ENCODE results near the gene HES4.

Gene HES4

DNA sequence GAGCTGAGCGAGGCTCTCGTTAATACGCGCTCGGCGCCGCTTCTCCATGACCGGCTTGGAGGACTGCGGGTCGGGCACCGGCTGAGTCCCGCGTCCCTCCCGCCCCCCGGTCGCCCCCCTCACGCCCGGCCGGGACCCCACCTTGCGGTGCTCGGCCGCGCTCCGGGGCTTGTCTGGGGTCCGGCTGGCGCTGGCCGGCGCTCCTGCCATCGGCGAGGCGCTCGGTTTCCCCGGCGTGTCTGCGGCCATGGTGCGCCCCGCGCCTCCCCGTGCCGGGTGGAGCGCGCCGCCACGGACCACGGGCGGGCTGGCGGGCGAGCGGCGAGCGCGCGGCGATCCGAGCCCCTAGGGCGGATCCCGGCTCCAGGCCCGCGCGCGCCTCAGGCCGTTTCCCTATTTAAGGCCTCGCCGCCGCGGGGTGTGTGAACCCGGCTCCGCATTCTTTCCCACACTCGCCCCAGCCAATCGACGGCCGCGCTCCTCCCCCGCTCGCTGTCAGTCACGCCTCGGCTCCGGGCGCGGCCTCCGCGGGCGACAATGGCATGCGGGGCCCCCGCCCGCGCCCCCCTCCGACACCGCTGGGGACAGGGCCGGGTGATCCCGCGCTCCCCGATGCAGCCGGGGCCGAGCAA, at the start of gene HES4:
Gene HES4 (minus strand): TSS at position 373 of the 632 bp plus-strand sequence. CDS start 124 bp downstream, at position 249.
- peak; percentile 50 to 95 for DNase-seq

GRCh38 chr1:1048765-1049164, 48.9 kb upstream of the HES4 start:
- DNase-seq: no peak

- DNase-seq: no peak
Measured at GRCh38 chr1:1047963-1048362, 48.1 kb upstream of the HES4 start.

DNA sequence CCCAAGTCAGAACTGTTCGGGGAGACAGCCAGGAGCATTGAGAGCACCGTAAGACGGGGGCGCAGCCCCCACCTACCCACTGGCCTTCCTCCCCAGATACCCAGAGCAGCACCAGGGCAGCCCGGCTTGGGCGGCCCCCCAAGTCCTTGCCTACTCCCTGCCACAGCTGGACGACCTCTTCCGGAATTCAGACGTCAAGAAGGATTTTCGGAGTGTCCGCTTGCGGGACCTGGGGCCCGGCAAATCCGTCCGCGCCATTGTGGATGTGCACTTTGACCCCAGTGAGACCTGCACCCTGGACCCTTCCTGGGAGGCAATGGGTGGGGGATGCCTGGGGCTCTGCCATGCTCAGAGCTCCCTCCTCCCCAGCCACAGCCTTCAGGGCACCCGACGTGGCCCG, 47.5 kb upstream of the HES4 start:
- no peak for DNase-seq

GRCh38 chr1:1046767-1047166, 46.9 kb upstream of the HES4 start:
- DNase-seq: no peak

DNA sequence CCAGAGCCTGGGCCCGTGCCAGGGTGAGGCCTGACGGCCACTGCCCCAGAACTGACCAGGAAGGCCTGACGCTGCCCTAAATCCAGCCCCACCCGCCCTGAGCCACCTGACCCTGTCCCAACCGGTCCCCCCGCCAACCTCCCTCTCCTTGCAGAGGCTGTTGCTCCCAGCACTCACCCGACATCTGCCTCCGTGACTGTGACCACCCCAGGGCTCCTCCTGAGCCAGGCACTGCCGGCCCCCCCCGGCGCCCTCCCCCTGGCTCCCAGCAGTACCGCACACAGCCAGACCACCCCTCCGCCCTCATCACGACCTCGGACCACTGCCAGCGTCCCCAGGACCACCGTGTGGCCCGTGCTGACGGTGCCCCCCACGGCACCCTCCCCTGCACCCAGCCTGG, 46.3 kb upstream of the HES4 start:
- DNase-seq: no peak

DNA sequence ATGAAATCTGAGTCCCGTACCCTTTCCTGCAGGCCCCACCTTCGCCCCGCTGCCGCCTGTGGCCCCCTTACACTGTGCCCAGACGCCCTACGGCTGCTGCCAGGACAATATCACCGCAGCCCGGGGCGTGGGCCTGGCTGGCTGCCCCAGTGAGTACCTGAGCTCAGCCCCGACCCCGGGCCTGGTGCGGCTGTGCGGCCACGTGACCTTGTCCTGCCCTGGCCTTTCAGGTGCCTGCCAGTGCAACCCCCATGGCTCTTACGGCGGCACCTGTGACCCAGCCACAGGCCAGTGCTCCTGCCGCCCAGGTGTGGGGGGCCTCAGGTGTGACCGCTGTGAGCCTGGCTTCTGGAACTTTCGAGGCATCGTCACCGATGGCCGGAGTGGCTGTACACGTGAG, 45.2 kb upstream of the HES4 start:
- DNase-seq: no peak

DNA sequence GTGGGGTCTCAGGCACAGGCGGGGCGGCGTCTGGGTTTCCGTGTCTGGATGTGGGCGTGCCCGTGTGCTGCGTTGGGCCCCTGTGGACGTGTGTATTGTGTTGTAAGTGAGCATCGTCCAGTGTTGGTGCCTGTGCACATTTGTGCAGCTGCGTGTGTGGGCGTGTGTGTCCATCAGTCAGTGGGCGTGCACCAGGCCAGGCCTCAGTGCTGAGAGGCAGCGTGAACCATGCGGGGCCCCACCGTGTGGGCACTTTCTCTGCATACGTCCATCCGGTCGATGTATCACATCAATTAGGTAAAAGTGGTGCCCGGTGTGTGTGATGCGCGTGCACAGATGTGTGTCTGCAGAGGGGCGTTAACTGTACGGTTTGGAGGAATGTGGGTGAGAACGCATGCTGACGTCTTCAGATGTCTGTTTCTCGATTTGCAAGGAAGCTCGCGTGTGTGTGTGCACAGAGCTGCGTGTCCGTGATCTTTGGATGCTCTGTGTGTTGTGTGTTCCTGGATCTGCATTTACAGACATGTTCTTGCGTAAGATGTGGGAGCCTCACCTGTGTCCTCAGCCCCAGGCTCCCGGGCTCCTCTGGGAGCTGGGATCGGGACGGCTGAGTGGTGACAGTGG, 44.7 kb upstream of the HES4 start:
- DNase-seq: no peak

- DNase-seq: no peak
Measured at GRCh38 chr1:1043921-1044320, 44.0 kb upstream of the HES4 start.

GRCh38 chr1:1043411-1043810, 43.5 kb upstream of the HES4 start:
- DNase-seq: no peak

DNA sequence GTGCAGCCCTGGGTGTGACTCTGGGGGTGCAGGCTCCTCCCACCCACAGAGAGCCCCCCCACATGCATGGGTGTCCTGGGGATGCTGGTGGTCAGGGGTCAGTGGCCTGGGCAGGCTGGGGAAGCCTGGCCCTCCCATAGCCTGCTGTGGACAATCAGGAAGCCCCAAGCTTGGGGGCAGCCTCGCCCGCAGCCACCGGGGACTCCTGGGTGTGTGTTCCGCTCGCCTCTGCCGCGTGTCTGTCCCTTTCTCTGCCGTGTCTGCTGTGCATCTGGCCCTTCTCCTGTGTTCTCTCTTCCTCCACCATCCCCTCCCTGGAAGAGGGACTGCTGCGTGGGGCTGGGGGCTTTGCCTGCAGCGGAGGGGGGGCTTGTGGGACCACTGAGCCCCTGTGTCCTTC, 42.9 kb upstream of the HES4 start:
- DNase-seq: no peak

GRCh38 chr1:1041873-1042272, 42.0 kb upstream of the HES4 start:
- no peak for DNase-seq

- no peak for DNase-seq
Measured at GRCh38 chr1:1041092-1041523, 41.2 kb upstream of the HES4 start.

DNA sequence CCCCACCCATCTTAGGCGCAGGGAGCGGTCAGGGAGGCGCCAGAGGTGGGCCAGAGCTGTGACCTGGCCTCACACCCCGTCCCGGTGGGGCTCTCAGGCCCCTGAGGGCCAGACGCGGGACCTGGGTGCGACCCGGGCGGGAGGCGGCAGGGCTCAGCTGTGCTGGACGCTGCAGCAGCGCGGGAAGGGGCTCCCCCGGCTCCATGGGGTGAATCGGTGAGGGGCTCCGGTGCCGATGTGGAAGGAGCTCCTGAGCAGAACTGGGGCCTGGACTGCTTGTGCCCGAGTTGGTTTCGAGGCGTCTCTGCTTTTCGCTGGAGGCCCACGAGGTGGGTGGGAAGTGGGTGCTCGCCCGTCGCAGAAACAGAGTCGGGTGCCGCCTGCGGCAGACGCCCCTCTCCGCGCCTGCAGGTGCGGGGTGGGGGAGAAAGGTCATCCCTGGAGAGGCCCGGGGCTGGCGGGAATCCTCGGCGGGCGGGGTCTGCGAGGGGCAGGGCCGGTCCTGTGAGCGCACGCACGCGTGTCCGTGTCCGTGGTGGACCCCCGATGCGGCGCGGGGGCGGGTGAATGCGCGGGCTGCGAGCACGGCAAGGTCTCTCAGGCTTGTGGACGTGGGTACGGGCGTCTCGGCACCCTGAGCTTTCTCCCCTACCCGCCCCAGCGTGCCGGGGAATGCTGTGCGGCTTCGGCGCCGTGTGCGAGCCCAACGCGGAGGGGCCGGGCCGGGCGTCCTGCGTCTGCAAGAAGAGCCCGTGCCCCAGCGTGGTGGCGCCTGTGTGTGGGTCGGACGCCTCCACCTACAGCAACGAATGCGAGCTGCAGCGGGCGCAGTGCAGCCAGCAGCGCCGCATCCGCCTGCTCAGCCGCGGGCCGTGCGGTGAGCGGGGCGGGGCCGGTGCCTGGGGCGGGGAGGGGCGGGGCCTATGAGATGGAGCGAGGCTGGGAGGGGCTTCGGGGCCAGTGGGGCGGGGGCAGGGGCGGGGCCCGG, 40.4 kb upstream of the HES4 start:
- DNase-seq: peak; percentile 44 to 93

DNA sequence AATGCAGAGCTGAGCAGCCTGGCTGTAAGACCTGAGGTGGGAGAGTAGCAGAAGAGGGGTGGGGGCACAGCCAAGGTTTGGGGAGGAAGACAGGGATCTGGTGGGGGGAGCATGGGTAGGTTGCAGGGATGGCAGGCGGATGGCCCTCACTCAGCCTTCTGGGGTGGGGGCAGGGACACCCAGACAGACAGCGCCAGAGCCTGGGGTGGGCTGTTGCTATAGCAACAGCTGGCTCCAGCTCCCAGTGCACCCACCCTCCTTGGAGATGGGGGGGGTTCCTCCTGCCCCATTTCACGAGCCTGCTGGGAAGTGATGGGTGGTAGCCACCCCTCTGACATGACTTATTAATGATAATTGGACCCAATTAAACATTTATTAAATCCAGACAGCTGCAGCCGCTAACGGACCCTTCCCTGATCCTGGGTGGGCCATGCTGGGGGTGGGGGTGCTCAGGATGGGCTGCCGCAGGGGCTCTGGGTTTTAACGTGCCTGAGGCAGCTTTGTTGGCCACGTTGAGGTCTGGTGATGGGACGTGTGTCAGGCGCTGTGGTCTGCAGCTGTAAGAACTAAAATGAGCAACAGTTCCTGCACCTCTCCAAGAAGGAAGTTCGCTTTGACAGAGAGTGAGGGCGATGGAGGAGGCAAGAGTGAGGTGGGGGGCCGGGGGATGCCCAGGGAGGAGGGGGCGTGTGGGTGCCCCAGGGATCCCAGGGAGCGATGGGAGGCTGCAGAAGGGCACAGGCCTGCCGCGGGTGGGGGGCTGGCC, 39.4 kb upstream of the HES4 start:
- no peak for DNase-seq

DNA sequence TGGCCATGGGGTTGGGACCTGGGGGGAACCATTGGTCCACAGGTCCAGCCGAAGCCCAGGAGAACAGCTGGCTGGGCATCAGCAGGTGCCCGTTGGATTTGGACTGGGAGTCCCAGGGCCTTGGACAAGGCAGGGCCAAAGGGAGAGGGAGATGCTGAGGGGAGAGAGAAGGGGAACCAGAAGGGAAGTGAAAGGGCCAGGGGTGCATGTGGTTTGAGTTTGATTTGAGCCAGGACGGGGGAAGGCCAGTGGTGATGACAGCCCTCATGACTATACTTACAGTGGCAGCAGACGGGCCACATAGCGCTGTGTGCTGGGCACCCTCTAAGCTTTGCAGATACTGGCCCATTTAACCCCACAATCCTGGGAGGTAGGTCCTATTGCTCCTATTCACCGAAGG, 38.8 kb upstream of the HES4 start:
- DNase-seq: no peak

DNA sequence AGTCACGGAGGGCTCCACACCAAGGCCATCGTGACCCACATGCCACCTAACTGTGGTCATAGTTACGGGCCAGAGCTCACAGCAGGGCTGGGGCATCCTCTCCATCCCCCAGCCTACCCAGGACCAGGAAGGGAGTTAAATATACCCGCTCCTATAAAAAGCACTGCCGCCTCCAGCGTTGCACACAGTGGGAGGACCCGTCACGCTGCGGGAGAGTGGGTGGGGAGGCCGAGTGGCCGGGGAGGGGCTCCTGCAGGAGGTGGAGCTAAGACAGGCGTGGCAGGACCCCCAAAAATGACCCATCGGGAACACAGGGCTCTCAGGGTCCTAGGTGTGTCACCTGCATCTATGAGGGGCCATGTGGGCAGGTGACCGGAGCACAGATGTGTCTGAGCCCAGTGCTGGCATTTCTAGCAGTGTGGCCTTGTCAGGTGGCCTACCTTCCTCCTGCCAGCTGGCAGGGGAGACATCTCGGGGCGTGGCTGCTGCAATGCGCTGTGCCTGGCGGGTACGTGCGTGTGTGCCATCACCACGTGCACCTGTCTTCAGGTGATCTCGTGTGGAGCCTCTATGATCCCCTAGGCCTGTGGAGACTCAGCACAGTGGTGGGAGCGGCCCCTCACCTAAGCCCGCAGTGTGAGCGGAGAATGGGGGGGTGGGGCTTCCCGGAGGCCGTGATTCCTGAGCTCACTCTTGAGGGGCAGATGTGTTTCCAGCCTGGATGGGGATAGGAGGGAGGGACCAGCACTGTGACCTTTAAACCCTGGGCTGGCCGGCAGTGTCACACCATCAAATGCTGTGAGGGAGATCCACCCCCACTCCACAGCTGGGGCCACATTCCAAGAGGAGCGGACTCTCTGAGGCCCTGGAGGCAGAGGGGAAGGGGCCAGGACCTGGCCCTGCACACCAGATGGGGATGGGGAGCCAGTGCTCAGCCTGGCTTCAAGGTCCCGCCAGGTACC, 37.8 kb upstream of the HES4 start:
- DNase-seq: no peak

GRCh38 chr1:1035291-1035943, 35.5 kb upstream of the HES4 start:
- no peak for DNase-seq

- DNase-seq: peak in 1 of 2 experiments; percentile 73
Measured at GRCh38 chr1:1034439-1034781, 34.5 kb upstream of the HES4 start.

DNA sequence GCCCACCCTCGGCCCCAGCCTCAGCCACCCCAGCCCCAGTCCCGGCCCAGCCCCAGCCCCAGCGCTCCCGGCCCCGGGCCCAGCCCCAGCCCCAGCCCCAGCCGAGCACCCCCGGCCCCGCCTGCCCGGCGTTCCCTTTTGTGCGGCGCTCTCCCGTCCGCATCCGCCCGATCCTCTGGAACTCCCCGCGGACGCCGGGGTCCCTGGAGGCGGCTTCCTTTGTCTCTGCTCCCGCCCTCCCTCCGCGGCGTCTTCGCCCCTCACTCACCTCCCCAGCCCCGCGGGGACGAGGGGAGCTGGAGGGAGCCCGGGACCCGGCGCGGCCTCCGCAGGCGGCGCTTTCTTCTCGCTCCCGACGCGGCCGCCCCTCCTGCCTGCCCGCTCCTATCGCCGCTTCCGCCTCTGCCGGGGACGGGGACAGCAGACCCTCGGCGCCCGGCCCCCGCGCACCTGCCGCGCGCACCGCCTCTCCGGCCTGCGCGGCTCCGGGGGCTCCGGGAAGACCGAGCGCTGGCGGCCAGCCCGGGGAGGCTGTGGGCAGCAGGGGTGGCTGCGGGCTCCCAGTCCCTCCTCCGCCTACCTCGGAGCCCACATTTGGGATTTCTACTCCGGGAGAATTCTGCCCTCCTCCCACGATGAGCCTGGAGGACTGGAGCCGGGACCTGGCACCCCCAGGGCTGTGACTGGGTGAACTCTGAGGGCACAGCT, 34.0 kb upstream of the HES4 start:
- peak in 1 of 2 experiments; percentile 78 for DNase-seq

All from NCI-H526 (cell line).